ENCODE data around the gene HMCN1.

- no peak for TF ChIP-seq CTCF (IDR thresholded peaks at IDR 0.05)
- TF ChIP-seq POLR2A (IDR thresholded peaks at IDR 0.05), result no peak
Measured at GRCh38 chr1:186202776-186203175, 468.6 kb downstream of the HMCN1 start.

Data from lower leg skin (tissue), 3 donors.